Globus pallidus (tissue), 1 donor: ENCODE results near the gene CIDEA.
A peak's percentile ranks its signal among the peaks of the same experiment; 100 is the strongest.
"Not testable (repeated sequence)": the region's sequence is repeated elsewhere in the genome, so short reads cannot be mapped to it uniquely, and the experiment has no call there.

ENCODE experiments used
- DNase-seq: peaks from one replicate; pipeline ENCODE4 v3.0.0-alpha.2; 2015; ENCODE audit warnings: low spot score

Gene CIDEA, protein sequence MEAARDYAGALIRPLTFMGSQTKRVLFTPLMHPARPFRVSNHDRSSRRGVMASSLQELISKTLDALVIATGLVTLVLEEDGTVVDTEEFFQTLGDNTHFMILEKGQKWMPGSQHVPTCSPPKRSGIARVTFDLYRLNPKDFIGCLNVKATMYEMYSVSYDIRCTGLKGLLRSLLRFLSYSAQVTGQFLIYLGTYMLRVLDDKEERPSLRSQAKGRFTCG

DNA sequence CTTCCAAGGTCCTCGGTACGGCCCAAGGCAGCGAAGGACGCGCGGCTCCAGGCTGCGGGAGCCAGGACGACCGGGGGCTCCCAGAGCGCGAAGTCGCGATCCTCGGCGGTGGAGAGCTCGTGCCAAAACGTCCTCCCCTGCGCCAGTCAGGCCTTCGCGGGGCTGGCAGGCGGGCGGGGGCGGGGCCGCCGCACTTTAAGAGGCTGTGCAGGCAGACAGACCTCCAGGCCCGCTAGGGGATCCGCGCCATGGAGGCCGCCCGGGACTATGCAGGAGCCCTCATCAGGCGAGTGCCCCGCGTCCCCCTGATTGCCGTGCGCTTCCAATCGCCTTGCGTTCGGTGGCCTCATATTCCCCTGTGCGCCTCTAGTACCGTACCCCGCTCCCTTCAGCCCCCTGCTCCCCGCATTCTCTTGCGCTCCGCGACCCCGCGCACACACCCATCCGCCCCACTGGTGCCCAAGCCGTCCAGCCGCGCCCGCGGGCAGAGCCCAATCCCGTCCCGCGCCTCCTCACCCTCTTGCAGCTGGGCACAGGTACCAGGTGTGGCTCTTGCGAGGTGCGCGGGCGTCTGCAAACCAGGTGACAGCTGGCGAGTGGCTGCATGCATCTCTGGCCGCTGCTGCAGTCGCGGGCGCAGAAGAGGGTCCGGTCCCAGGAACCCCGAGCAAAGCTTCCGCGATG, at the start of gene CIDEA:
Gene CIDEA (plus strand): TSS at position 226 of the 684 bp plus-strand sequence. CDS start 23 bp downstream, at position 249.
- DNase-seq = no peak

DNA sequence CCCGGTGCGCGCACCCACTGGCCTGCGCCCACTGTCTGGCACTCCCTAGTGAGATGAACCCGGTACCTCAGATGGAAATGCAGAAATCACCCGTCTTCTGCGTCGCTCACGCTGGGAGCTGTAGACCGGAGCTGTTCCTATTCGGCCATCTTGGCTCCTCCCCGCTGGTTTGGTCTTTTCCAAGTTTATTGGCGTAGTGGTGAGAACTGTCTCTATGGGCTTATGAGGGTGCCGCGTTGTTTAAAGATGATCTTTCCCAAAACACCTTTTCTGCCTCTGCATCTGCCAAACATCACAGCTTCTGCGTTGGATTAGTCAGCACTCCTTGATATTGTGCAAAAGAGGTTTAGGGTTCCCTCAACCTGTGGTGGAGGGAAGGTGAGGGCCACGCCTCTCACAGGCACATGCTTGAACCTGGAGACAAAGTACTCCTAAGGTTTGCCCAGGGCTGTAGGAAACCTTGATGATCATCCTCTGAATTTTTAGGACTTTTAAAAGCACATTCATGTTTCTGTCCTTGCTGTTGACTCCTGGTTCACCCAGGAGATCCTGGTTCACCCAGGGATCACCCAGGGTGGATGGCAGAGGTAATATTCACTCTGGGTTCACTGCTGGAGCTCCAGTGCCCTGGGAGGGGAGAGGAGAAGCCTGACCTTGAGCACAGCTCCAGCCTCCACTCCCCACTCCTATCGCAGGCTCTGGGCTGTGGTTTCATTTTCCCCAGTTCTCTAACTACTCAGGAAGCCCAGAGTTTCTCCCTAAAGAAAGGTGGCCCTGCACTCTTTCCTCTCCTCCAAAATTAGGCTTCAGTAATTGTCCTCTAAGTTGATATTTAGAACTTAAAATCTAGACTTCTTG, 45.6 kb upstream of the CIDEA start:
- DNase-seq = not testable (repeated sequence)

- not testable (repeated sequence) for DNase-seq
Observed at GRCh38 chr18:12212308-12212707, 41.9 kb upstream of the CIDEA start.

- not testable (repeated sequence) for DNase-seq
Observed at GRCh38 chr18:12214296-12215005, 39.7 kb upstream of the CIDEA start.

DNA sequence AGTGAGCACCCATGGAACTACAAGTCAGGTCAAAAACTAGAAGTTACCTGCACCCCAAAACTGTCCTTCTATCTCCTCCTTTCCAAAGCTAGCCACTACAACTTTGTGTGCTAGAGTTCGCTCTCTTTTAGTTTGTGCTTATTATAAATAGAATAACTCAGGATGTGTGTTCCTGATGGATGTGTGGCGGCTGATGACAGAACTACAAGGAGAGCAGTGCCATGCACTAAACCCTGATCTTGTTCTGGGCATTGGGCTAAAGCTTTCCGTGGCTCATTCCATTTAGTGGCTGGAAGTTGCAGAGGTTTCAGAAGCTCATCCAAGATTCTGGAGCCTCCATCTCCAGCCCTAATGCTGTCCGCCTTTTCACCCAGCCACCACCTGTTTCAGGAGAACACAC, 37.7 kb upstream of the CIDEA start:
- not testable (repeated sequence) for DNase-seq

DNA sequence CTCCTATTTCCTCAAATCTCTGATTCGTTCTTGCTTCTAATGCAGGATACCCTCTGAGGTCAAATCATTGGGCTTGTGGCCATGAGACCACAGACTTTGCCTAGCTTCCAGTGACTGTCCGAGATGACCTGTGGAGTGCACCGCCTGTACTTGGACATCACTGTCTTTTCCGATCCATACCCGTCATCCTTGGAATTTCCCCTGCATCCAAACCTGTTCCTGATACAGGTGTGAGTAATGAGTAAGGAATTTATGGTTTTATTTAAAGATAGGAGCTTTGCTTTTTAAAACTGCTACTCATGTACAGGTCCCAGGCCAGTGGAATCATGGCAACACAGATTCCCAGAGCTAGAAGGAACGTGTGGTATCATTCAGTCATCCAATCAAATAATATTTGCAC, 35.6 kb upstream of the CIDEA start:
- DNase-seq = not testable (repeated sequence)

DNA sequence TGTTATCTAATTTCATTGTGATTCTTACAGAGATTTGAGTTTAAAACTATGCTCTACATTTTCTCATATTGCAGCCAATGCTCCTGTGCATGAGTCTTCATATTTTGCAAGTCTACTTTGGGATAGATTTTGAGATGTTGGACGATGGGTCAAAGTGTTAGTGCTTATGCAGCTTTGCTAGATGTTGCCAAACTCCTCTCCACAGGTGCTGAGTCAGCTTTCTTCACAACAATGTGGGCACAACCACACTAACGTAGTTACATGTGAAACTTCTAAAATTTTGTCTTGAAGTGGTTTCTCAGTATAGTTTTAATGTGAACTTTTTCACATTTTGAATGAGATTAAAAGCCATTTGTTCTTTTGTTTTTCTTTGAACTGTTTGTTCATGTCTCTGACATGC, 32.1 kb upstream of the CIDEA start:
- not testable (repeated sequence) for DNase-seq

GRCh38 chr18:12223326-12223725, 30.8 kb upstream of the CIDEA start:
- DNase-seq = not testable (repeated sequence)

GRCh38 chr18:12226807-12227206, 27.4 kb upstream of the CIDEA start:
- DNase-seq = not testable (repeated sequence)

GRCh38 chr18:12227399-12228186, 26.6 kb upstream of the CIDEA start:
- not testable (repeated sequence) for DNase-seq

DNA sequence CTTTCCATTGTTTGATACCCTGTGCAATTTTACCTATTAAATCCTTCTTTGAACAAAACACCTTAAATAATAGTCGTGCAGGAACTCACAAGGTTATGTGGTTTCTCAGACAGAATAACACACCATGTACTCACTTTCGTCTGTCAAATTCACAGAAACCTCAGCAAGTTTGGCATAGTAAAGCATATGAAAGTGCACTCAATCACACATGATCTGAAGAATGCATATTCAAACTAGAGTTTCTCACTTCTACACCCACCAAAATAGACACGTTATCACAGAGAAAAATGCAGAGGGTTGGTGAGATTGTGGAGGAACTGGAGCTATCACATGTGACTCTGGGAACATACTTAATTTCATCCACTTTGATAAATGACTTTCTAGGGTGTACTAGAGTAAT, 25.9 kb upstream of the CIDEA start:
- DNase-seq = not testable (repeated sequence)

DNA sequence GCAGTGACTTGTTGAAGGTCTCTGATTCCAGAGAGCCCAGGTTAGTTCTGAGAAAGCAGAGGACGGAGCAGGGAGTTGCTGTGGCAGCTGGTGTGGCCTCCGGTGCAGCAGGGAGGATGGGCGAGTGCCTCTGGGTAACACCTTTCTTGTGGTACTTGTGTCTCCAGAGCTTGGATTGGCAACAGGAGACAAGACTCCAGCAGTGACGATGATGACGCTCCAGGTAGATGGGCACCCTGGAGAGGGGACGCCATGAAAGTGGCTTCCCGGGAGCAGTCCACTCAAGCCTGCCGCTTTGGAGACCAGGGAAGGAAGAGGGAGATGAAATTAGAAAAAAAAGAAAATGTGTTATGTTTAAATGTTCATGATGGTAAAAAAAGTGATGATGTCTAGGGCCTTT, 23.6 kb upstream of the CIDEA start:
- DNase-seq = not testable (repeated sequence)

DNA sequence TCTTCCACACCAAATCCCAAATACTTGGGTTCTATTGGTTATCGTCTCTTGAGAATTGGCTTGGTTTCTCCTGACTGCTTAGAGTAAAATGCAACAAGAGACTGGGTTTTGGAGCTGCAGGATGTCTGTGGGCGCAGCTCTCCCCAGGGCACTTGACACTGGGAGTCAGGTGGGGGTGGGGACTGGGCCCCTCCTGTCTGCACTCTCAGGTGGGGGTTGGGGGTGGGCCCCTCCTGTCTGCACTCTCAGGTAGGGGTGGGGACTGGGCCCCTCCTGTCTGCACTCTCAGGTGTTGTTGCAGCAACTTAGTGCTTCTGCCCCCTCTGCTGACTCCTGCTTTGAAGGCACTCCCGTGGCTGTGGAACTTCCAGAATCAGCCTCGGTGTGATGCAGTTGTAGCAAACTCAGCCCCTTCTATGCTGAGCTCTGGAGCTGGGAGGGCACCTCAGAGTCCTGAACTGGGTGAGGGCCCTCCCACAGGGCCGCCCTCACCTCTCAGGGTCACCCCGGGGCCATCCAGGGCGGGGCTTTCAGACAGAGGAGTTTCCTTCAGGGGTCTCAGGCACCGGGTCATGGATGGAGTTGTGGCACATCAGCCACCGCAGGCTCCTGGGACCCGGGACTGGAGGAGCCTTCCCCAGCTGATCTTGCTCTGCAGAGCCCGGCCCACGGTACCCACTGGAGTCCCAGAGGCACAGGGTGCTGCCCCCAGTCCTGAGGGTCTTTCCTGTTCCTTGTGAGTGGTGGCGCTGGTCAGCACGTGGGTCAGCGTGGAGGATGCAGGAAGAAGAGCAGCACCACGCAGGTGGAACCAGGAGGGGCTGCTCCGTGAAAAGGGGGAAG, 22.9 kb upstream of the CIDEA start:
- no peak for DNase-seq

DNA sequence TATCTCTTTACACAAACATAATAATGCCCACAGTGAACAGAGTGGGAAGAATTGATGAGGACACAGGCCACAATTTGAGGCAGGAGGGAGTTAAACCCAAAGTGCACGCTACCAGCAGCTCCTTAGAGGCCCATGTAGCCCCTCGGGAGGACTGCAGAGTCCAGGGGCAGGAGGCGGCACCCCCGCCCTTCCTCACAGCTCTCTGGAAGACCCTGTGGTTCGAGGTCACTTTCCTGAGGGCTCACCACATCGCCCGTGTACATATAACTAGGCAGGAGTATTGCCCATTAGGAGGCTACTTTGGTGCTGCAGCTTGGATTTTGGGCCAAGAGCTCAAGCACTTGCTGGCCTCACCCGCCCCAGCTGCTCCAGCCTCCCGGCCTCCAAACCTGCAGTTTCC, 22.2 kb upstream of the CIDEA start:
- no peak for DNase-seq

- DNase-seq = no peak
Observed at GRCh38 chr18:12233378-12233777, 20.8 kb upstream of the CIDEA start.

GRCh38 chr18:12234451-12235190, 19.5 kb upstream of the CIDEA start:
- DNase-seq = no peak

- no peak for DNase-seq
Observed at GRCh38 chr18:12236141-12236540, 18.0 kb upstream of the CIDEA start.

GRCh38 chr18:12236934-12237832, 17.0 kb upstream of the CIDEA start:
- peak; percentile 37 for DNase-seq

- DNase-seq = no peak
Observed at GRCh38 chr18:12238826-12239225, 15.3 kb upstream of the CIDEA start.
